HT1080 (cell line): ENCODE measurements around the gene ATL1. TPM values are rescaled to one million over a fixed set of nuclear protein-coding genes. Genes with fewer than 3 reads are reported as not detected.
"Not testable (repeated sequence)": the region's sequence is repeated elsewhere in the genome, so short reads cannot be mapped to it uniquely, and the experiment has no call there.

Source experiments
- DNase-seq: peaks from one replicate; pipeline ENCODE4 v3.0.0-alpha.2; 2015; ENCODE audit warnings: low read depth
- total RNA-seq: library from RNA; depleted of rRNA; stranded (reverse); fragments of >200 nt; shearing (Covaris generic); gene quantifications from 2 replicates; pipeline ENCODE4 v1.2.3, GENCODE V29; 2014

The ATL1 gene
- total RNA-seq, 1 experiment from 2014 or later, result 0.48 TPM

- DNase-seq, result no peak
Measured at GRCh38 chr14:50649691-50650090, 89.7 kb downstream of the ATL1 start.

DNA sequence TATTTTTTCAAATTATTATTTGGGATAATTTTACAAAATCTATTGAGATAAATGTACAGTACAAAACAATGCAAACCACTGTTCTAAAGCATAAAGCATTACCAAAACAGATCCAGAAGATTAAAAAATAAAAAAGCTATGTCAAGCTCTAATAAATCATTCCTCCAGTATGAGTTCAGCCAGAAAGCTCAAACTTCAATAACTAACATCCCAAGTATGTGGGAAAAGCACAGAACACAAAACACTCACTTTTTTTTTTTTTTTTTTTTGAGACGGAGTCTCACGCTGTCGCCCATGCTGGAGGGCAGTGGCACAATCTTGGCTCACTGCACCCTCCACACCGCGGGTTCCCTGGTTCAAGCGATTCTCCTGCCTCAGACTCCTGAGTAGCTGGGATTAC lies 96.8 kb downstream of the ATL1 start:
- no peak for DNase-seq

DNA sequence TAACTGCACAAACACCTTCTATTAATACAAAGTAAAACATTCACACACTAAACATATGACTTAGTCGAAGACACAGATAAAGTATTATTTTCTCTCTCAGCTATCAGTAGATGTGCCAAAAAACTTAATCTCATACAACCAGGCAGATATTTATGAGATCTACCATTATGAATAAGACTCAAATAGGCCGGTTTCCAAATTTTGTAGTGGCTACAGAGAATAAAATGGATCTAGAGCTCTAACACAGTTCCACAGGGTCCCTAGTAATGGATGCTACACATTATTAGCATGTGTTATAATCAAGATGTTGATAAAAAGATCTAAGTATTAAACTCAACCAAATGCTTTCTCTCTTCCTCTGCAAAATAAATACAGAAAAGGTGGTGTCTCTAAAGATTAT lies 97.8 kb downstream of the ATL1 start:
- no peak for DNase-seq

DNA sequence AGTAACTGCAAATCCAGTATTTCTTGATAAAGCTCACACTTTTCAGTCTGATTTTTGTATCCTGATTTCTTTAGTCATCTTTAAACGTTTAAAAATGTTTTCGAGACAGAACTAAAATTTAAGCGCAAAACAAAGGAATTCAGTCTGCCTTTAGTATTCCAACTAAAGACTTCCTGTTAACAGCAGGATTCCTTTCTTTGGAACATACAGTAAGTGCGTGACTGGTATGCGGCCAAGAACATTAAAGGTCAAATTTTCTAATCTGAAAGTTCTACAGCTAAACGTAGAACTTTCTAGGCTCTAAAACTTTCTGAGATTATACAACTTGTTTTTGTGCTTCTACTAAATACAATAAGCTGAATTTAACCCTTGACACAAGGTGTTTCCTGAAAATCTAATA lies 98.3 kb downstream of the ATL1 start:
- no peak for DNase-seq

GRCh38 chr14:50659327-50659974 lies 99.5 kb downstream of the ATL1 start:
- no peak for DNase-seq

DNA sequence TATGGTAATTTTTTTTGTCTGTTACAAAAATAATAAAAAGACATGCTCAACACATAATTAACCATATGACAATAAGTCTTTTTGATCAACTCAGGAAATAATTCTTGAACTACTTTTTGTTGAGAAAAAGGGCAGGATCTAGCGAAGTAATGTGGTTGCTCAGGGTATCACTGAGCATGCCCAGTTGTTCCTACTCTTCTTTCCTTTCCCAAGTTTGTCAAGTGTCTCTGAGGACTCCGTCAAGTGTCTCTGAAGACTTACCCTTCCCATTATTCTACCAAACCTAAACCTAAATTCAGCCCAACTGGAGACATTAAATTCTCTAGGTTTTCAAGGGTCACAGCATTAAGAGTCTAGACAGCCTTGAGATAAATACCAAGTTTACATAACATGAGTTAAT lies 104.6 kb downstream of the ATL1 start:
- not testable (repeated sequence) for DNase-seq

- DNase-seq, result not testable (repeated sequence)
Measured at GRCh38 chr14:50665300-50665699, 105.4 kb downstream of the ATL1 start.

DNA sequence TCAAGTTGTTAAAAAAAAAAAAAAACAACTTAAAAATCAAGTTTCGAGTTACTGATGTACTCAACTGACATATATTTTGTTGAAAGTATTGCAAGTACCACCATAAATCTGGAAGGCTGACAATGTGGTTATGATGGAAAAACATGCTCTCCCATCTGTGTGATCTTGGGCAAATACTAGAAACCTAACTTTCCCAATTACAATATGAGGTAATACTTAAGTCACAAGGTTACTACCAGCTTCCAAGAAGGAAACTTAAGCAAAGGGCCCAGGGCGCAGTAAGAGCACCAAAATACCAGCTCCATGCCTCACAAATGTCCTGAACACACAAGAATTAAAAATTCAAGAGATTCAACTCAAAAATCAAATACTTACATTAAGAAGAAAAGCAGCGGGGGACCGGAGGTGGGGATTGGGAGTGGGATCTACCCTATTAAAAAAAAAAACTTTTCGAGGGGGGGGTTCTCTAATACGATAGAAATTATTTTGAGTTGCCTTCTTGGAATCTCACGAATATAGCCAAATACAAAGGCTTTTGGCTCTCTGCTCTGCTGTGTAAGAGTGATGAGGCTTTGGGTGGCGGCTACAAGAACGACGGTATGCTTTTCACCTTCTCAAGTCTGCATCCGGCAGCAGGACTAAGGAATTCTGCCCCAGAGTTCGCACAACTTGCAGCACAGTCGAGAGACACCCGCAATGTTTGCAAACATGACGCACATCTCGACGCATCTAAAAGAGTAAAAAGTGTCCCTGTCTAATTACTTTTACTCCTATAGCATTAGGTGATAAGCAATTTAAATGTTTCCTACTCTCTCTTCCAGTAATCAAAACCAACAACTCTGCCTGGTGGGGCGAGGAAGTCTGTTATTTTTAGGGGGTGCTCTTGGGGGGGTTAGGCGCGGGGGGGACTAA lies 107.1 kb downstream of the ATL1 start:
- DNase-seq, result peak; percentile 55

- DNase-seq, result peak; percentile 8
Measured at GRCh38 chr14:50667684-50667995, 107.7 kb downstream of the ATL1 start.

GRCh38 chr14:50667996-50668825 lies 108.3 kb downstream of the ATL1 start, which contains the start of gene SAV1:
Gene SAV1 (minus strand): TSS chr14:50668306. CDS start chr14:50667967, 339 bp downstream.
- peak; percentile 85 for DNase-seq

DNA sequence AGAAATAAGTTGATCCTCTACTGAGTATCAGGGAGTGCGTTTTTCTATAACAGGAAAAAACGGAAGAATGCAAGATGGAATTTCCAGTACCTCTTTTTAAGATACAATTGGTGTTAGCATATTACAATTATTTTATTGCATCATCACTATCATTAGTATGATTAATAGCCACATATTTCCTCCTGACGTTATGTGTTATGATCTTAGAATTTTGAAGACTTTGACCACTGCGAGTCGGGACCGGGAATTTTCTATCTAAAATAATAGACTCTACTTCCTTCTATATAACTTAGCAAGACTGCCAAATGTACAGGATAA lies 108.8 kb downstream of the ATL1 start:
- no peak for DNase-seq

- DNase-seq, result no peak
Measured at GRCh38 chr14:50669441-50669986, 109.6 kb downstream of the ATL1 start.

- no peak for DNase-seq
Measured at GRCh38 chr14:50670196-50670865, 110.4 kb downstream of the ATL1 start.

DNA sequence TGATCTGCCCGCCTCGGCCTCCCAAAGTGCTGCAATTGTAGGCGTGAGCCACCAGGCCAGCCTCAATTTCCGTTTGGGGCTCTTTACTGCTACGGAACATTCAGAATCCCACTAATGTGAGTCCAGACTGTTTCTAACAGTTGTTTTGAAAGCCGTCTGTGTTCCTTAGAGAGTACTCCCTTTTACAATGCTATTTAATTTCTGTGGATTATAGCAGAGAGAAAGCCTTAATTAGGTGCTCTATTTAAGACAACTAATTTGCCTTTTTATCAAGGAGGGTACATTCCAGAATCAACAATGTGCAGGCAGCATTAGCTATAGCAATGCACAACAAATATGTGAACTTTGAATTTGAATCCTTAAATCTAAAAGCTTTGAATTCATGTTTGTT lies 110.9 kb downstream of the ATL1 start:
- no peak for DNase-seq

DNA sequence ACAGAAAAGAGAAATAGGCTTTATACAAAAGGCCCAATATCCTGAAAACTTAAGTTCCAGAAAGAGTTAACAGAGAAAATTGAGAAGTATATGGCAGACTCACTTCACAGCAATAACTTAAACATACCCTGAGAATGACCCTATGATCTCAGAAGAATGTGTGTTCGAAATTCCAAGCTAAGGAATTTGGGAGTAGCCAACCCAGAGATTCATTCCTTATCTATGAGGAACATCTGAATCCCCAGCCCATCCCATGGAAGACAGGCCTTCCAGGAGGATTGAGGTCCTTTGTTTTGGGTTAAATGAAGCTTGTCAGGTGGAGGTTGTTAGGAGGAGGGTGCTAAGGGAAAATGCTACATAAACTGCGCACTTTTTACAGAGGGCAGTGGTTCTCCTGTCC lies 115.7 kb downstream of the ATL1 start:
- DNase-seq, result peak; percentile 49

DNA sequence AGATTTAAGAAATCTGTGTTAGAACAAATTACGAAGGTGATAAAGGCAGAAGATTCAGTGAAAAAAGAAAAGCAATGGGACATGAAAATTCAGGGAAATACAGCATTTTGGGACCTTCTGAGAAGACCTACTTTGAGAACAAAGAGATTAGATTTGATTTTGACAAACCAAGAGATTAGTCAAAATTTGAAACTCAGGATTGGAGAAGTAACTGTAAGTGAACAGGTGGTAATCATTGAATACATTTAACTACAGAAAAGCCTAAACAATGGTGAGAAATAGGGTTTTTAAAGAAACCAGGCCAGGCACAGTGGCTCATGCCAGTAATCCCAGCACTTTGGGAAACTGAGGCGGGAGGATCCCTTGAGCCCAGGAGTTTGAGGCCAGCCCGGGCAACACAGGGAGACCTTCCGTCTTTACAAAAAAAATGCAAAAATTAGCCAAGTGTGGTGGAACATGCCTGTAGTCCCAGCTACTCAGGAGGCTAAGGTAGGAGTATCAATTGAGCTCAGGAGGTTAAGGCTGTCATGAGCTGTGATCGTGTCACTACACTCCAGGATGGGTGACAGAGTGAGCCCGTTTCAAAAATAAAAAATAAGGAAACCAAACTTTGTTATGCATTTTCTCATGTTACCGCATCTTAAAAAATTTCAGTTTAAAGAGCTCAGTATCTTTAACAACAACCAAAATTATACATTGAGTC lies 117.0 kb downstream of the ATL1 start:
- DNase-seq, result no peak

DNA sequence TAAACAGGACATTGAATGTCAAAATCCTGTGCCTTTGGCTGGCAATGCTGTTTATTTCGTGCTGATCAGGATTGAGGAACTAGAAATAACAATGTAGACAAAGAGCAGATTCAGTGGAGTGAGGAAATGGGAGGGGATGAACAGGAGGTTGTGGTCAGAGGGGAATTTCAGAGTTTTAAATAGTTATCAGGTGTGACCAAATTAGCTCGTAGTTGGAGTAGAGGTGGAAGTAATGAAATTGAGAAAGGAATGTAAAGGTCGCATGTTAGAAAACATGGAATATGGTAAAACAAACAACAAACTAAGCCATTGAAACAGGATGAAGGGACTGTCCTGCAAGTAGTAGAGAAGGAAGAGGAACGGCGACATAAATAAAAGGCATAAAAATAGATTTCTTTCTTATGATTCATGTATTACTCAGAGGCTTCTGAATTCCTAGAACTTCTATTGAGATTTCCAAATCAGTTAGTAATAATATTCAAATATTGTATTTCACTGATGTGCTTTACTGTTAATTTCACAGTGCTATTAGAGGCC lies 117.7 kb downstream of the ATL1 start:
- DNase-seq, result peak; percentile 88

DNA sequence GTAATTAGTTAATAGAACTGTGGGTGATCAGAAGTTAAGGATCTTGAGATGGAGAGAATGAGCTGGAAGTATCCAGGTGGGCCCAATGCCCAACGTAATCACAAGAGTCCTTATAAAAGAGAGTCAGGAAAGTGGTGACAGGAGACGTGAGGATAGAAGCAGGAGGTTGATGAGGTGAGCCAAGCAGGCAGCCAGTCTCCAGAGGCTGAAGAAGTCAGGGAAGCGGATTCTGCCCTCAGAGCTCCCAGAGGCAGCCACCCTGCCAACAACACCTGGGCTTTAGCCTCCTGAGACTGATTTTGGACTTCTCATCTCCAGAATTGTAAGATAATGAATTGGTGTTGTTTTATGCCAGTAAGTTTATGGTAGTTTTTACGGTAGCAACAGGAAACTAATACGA lies 118.2 kb downstream of the ATL1 start:
- DNase-seq, result no peak

DNA sequence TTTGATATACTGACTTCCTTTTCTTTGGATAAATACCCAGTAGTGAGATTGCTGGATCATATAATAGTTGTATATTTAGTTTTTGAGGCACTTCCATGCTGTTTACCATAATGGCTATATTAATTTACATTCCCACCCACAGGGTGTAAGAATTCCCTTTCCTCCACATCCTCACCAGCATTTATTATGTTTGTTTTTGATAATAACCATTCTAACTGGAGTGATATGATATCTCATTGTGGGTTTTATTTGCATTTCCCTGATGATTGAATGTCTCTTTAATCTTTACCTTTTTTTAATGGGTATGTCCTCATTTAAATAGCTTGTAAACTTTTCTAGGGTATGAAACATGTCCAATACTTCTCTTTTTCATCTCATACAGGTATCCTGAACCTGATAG lies 119.7 kb downstream of the ATL1 start:
- no peak for DNase-seq
